Keratinocyte (primary cell): ENCODE results near the gene MAP3K8.

Experiments
- CTCF ChIP-seq, 3 experiments: IDR thresholded peaks in 1 of 3; conservative IDR thresholded peaks in 1 of 3; optimal IDR thresholded peaks in 1 of 3; 2 replicates in 2 of 3; 3 replicates in 1 of 3; pipeline versions ENCODE3 to v1.5.1; 2011; ENCODE audit warnings: low read length in 3 of 3, mild to moderate bottlenecking in 3 of 3, moderate library complexity in 2 of 3, control low read depth in 1 of 3, inconsistent platforms in 1 of 3; ENCODE audit not compliant: insufficient read depth in 2 of 3; ENCODE audit errors: extremely low read depth in 1 of 3
- EZH2 ChIP-seq: IDR thresholded peaks from one replicate; pipeline ENCODE4 v1.6.1; 2012; ENCODE audit warnings: inconsistent platforms, mild to moderate bottlenecking, low read length, moderate library complexity

DNA sequence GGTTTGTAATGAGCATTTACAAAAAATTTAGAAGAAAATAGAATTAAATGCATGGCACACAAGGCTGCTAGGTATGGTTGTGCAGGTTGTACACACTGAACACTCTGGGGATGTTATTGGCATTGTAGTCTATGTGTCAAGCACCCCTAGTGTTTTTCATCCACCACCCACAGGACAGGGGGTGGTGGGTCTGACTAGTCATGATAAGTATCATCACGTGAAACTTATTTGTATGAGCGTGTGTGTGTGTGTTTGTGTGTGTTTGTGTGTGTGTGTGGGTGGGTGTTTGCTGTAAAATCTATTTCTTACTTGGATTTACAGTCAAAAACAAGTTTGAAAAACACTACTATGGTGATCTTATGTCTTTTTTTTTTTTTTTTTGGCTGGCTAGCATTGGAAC, 66.5 kb downstream of the MAP3K8 start:
- TF ChIP-seq CTCF (optimal IDR thresholded peaks at IDR 0.05 in 1 of 3, IDR thresholded peaks at IDR 0.05 in 1 of 3, conservative IDR thresholded peaks at IDR 0.05 in 1 of 3; ENCODE audit: extremely low read depth in 1 of 3, insufficient read depth in 2 of 3, low read length in 3 of 3) = no peak
- TF ChIP-seq EZH2 = no peak
